Neural cell (in vitro differentiated cells): ENCODE measurements around the gene LPP. TPM values are rescaled to one million over a fixed set of nuclear protein-coding genes. Genes with fewer than 3 reads are reported as not detected.

Source experiments
- H2AFZ ChIP-seq: fragments of 200-600, 300-800 bp; sonication (generic), shearing (Covaris generic); 2 replicates; pipeline ENCODE4 v1.6.0; 2014; ENCODE audit warnings: low read depth, mild to moderate bottlenecking, antibody characterized with exemption, low read length, moderate library complexity
- H3F3A ChIP-seq: fragments of 200-600 bp; shearing (Covaris generic); 2 replicates; pipeline ENCODE4 v1.6.1; 2016; ENCODE audit warnings: mild to moderate bottlenecking, moderate library complexity, mixed read lengths, antibody characterized with exemption, low read length; ENCODE audit not compliant: insufficient read depth, poor library complexity, severe bottlenecking
- H3K27ac ChIP-seq: fragments of 200-600, 300-800 bp; sonication (generic), shearing (Covaris generic); 2 replicates; pipeline ENCODE4 v1.5.1; 2014; ENCODE audit warnings: mild to moderate bottlenecking, low read length, moderate library complexity
- H3K27me3 ChIP-seq: fragments of 300-800, 200-600 bp; sonication (generic), shearing (Covaris generic); 2 replicates; pipeline ENCODE4 v1.6.0; 2014; ENCODE audit warnings: mild to moderate bottlenecking, low read depth, low read length, moderate library complexity; ENCODE audit not compliant: insufficient read depth
- H3K36me3 ChIP-seq: fragments of 300-800, 200-600 bp; sonication (generic), shearing (Covaris generic); 2 replicates; pipeline ENCODE4 v1.5.1; 2014; ENCODE audit warnings: mild to moderate bottlenecking, antibody characterized with exemption, low read length, moderate library complexity; ENCODE audit not compliant: insufficient read depth
- H3K4me2 ChIP-seq: fragments of 300-800, 200-600 bp; sonication (generic), shearing (Covaris generic); 2 replicates; pipeline ENCODE4 v1.6.0; 2014; ENCODE audit warnings: mild to moderate bottlenecking, low read length
- H3K4me3 ChIP-seq: fragments of 300-800, 200-600 bp; sonication (generic), shearing (Covaris generic); 2 replicates; pipeline ENCODE4 v1.5.1; 2014; ENCODE audit warnings: mild to moderate bottlenecking, low read length, moderate library complexity
- H3K79me2 ChIP-seq: fragments of 200-600 bp; shearing (Covaris generic); replicated peaks from 2 replicates; pipeline ENCODE4 v1.6.0; 2014; ENCODE audit warnings: mild to moderate bottlenecking, low read length, moderate library complexity; ENCODE audit not compliant: insufficient read depth
- H3K9ac ChIP-seq: fragments of 300-800, 200-600 bp; sonication (generic), shearing (Covaris generic); 2 replicates; pipeline ENCODE4 v1.6.1; 2016; ENCODE audit warnings: mild to moderate bottlenecking, low read length, mixed read lengths
- H3K9me2 ChIP-seq: fragments of 200-600 bp; shearing (Covaris generic); 2 replicates; pipeline ENCODE4 v1.6.1; 2016; ENCODE audit warnings: mild to moderate bottlenecking, low read length, mixed read lengths; ENCODE audit not compliant: insufficient read depth
- H3K9me3 ChIP-seq: fragments of 200-600, 300-800 bp; sonication (generic), shearing (Covaris generic); 2 replicates; pipeline ENCODE4 v1.6.1; 2016; ENCODE audit warnings: mild to moderate bottlenecking, mixed run types, low read length, moderate library complexity, mixed read lengths
- H4K20me1 ChIP-seq: fragments of 200-600 bp; shearing (Covaris generic); 2 replicates; pipeline ENCODE4 v1.6.1; 2016; ENCODE audit warnings: mild to moderate bottlenecking, mixed run types; ENCODE audit not compliant: insufficient read depth
- CTCF ChIP-seq: fragments of 450-650 bp; IDR thresholded peaks from 2 replicates; pipeline ENCODE4 v1.5.1; 2014; ENCODE audit warnings: antibody characterized with exemption, mild to moderate bottlenecking, moderate library complexity; ENCODE audit not compliant: poor library complexity, severe bottlenecking
- EP300 ChIP-seq: fragments of 450-650 bp; conservative IDR thresholded peaks from 2 replicates; pipeline ENCODE4 v1.6.1; 2014; ENCODE audit warnings: antibody characterized with exemption, mild to moderate bottlenecking, moderate library complexity; ENCODE audit not compliant: poor library complexity, severe bottlenecking
- EZH2 ChIP-seq: fragments of 200-600, 300-800 bp; shearing (Covaris generic), sonication (generic); IDR thresholded peaks from 2 replicates; pipeline ENCODE4 v1.6.1; 2014; ENCODE audit warnings: antibody characterized with exemption, low read length, borderline replicate concordance, mild to moderate bottlenecking; ENCODE audit not compliant: insufficient read depth, poor library complexity, severe bottlenecking
- MXI1 ChIP-seq: fragments of 450-650 bp; conservative IDR thresholded peaks from 2 replicates; pipeline ENCODE4 v1.6.1; 2014; ENCODE audit warnings: antibody characterized with exemption, mild to moderate bottlenecking; ENCODE audit not compliant: poor library complexity, severe bottlenecking
- POLR2AphosphoS5 ChIP-seq: IDR thresholded peaks from 2 replicates; pipeline ENCODE4 v1.6.1; 2012
- RAD21 ChIP-seq: fragments of 450-650 bp; conservative IDR thresholded peaks from 2 replicates; pipeline ENCODE4 v1.6.1; 2014; ENCODE audit warnings: antibody characterized with exemption, mild to moderate bottlenecking, moderate library complexity
- REST ChIP-seq: IDR thresholded peaks from 2 replicates; pipeline ENCODE4 v1.6.1; 2012; ENCODE audit warnings: borderline replicate concordance
- SMC3 ChIP-seq: fragments of 450-650 bp; conservative IDR thresholded peaks from 2 replicates; pipeline ENCODE4 v1.6.1; 2014; ENCODE audit warnings: antibody characterized with exemption, mild to moderate bottlenecking, moderate library complexity; ENCODE audit not compliant: poor library complexity
- TAF1 ChIP-seq: IDR thresholded peaks from 2 replicates; pipeline ENCODE4 v1.6.1; 2012; ENCODE audit warnings: low read depth
- polyA plus RNA-seq: library from polyadenylated mRNA; depleted of rRNA; stranded (reverse); fragments of >200 nt; gene quantifications from 2 replicates; pipeline ENCODE4 v1.2.3, GENCODE V29; 2014

The LPP gene
- polyA plus RNA-seq, 1 donor from 2014 or later: 3.0 TPM

- TF ChIP-seq RAD21 (no peak), SMC3 (no peak), REST (no peak), MXI1 (no peak), TAF1 (no peak), CTCF (no peak), EP300 (no peak), EZH2 (no peak), POLR2AphosphoS5 (no peak)
- Histone ChIP-seq H3F3A (no peaks in the 10 kb centered on the region), H3K4me3 (no peak overlapping the region), H3K36me3 (no peaks in the 10 kb centered on the region), H4K20me1 (no peaks in the 10 kb centered on the region), H3K79me2 (no peaks in the 10 kb centered on the region), H3K9me3 (no peaks in the 10 kb centered on the region), H2AFZ (no peak overlapping the region), H3K4me2 (no peak overlapping the region), H3K9ac (no peak overlapping the region), H3K27ac (no peak overlapping the region), H3K27me3 (no peaks in the 10 kb centered on the region), H3K9me2 (no peaks in the 10 kb centered on the region)
Measured at GRCh38 chr3:188139466-188139865, 14.5 kb upstream of the LPP start.

GRCh38 chr3:188146219-188146618 is 7.7 kb upstream of the LPP start:
- TF ChIP-seq SMC3: no peak
- no peak for TF ChIP-seq EZH2
- TF ChIP-seq MXI1: no peak
- TF ChIP-seq EP300: no peak
- TF ChIP-seq RAD21: no peak
- no peak for TF ChIP-seq TAF1
- no peak for TF ChIP-seq POLR2AphosphoS5
- TF ChIP-seq CTCF: no peak
- TF ChIP-seq REST: no peak
- H3K79me2 ChIP-seq: no peaks in the 10 kb centered on the region
- no peaks in the 10 kb centered on the region for H3F3A ChIP-seq
- no peak overlapping the region for H2AFZ ChIP-seq
- H3K9me3 ChIP-seq: no peaks in the 10 kb centered on the region
- no peak overlapping the region for H3K27ac ChIP-seq
- no peaks in the 10 kb centered on the region for H4K20me1 ChIP-seq
- no peak overlapping the region for H3K4me3 ChIP-seq
- no peak overlapping the region for H3K4me2 ChIP-seq
- H3K9me2 ChIP-seq: no peaks in the 10 kb centered on the region
- H3K27me3 ChIP-seq: no peaks in the 10 kb centered on the region
- no peak overlapping the region for H3K9ac ChIP-seq
- H3K36me3 ChIP-seq: no peaks in the 10 kb centered on the region
